GM18909 (cell line): ENCODE data around the gene MST1R.
"Not testable (repeated sequence)": the region's sequence is repeated elsewhere in the genome, so short reads cannot be mapped to it uniquely, and the experiment has no call there.

Experiments used
- ATAC-seq: cut with Tn5 transposase; IDR thresholded peaks from one replicate; pipeline ENCODE4 v1.9.1; 2021; ENCODE audit warnings: mild to moderate bottlenecking; ENCODE audit not compliant: unreplicated experiment, poor library complexity

MST1R gene

GRCh38 chr3:49903451-49904424 lies at the start of gene MST1R:
Gene MST1R, minus strand, starts transcription at chr3:49903873. Its CDS starts 264 bp downstream, at chr3:49903609.
- ATAC-seq, result peak; percentile 75

- ATAC-seq, result no peak
Observed at GRCh38 chr3:49952924-49953323, 49.3 kb upstream of the MST1R start.

GRCh38 chr3:49942651-49943050 lies 39.0 kb upstream of the MST1R start:
- no peak for ATAC-seq

- no peak for ATAC-seq
Observed at GRCh38 chr3:49940667-49941249, 37.1 kb upstream of the MST1R start.

- peak; percentile 93 for ATAC-seq
Observed at GRCh38 chr3:49939858-49940666, 36.4 kb upstream of the MST1R start, which contains the start of gene RBM6. Gene RBM6, plus strand, starts transcription at chr3:49940150. Its CDS starts 22,492 bp downstream, at chr3:49962642.

GRCh38 chr3:49937090-49937489 lies 33.4 kb upstream of the MST1R start:
- ATAC-seq, result no peak

GRCh38 chr3:49932281-49932680 lies 28.6 kb upstream of the MST1R start:
- ATAC-seq, result not testable (repeated sequence)

GRCh38 chr3:49930922-49931321 lies 27.2 kb upstream of the MST1R start:
- ATAC-seq, result no peak

- no peak for ATAC-seq
Observed at GRCh38 chr3:49930168-49930690, 26.6 kb upstream of the MST1R start.

- ATAC-seq, result peak; percentile 84
Observed at GRCh38 chr3:49929291-49930167, 25.9 kb upstream of the MST1R start, which contains the start of gene MON1A. Gene MON1A, minus strand, starts transcription at chr3:49929811. Its CDS starts 16,465 bp downstream, at chr3:49913346.

GRCh38 chr3:49928481-49929017 lies 24.9 kb upstream of the MST1R start:
- ATAC-seq, result no peak

- ATAC-seq, result no peak
Observed at GRCh38 chr3:49927798-49928197, 24.1 kb upstream of the MST1R start.

- ATAC-seq, result no peak
Observed at GRCh38 chr3:49926117-49926728, 22.6 kb upstream of the MST1R start.

- ATAC-seq, result no peak
Observed at GRCh38 chr3:49925485-49925884, 21.8 kb upstream of the MST1R start.

GRCh38 chr3:49924683-49925082 lies 21.0 kb upstream of the MST1R start:
- no peak for ATAC-seq

GRCh38 chr3:49917806-49918590 lies 14.3 kb upstream of the MST1R start:
- not testable (repeated sequence) for ATAC-seq

- no peak for ATAC-seq
Observed at GRCh38 chr3:49916686-49917085, 13.0 kb upstream of the MST1R start.

- ATAC-seq, result no peak
Observed at GRCh38 chr3:49914906-49915305, 11.2 kb upstream of the MST1R start.
